Sigmoid colon (tissue), 4 donors: ENCODE data around the gene SRSF6.

Experiments
- CTCF ChIP-seq, 4 experiments: fragments of 450-650 bp in 3 of 4; fragments of 200-600 bp in 1 of 4; IDR thresholded peaks; one replicate each; pipeline ENCODE4 v1.5.1; 2016 to 2019; ENCODE audit warnings: antibody characterized with exemption in 4 of 4, mild to moderate bottlenecking in 3 of 4, moderate library complexity in 2 of 4
- EP300 ChIP-seq, 4 donors: sonication (generic); formaldehyde crosslinking; IDR thresholded peaks; one replicate each; pipeline ENCODE4 v1.6.1; 2017; ENCODE audit warnings: antibody characterized with exemption in 4 of 4
- POLR2A ChIP-seq, 2 donors: fragments of 450-650 bp; IDR thresholded peaks; one replicate each; pipeline ENCODE4 v1.6.1; 2016; ENCODE audit warnings: antibody characterized with exemption in 2 of 2, mild to moderate bottlenecking in 2 of 2, moderate library complexity in 2 of 2

DNA sequence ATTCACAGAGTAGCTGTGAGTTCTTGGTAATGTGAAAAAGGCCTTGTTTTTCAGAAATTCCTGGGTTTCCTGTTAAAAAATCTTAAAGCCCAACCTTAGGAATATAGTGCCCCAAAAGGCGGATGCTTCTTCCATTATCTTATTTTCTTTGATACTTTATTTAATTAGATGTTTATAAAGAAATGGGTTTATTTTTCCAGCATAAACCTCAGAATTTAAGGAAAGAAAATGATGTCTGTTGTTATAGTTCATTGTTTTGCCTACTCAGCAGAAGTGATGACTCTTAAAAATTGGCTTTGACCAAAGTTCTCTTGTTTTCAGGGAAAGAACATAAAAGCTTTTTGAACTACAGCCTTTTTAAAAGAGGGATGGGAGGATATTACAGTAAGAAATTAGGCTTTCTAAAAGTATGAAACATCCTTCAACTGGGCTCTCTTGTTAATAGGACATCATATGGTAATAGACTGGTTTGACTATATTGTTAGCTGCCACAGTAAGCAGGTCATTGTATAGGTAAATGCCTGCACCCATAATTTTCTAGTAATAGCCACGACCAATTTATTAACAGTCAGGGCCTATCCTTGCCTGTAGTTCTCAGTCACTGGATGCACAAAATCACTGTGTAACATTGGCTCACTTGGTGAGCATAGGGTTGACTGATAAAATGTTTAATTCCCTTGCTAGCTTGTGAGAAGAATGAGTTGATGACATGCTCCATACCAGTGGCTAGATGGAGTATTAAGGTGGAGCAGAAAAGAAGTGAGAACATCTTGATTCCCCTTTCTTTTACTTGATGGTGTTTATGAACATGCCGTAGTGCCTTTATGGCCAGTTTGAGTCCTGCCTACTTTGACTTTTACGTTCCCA lies 5.2 kb downstream of the SRSF6 start:
- no peak for TF ChIP-seq CTCF (IDR thresholded peaks at IDR 0.05)
- no peak for TF ChIP-seq POLR2A (IDR thresholded peaks at IDR 0.05)
- TF ChIP-seq EP300 (IDR thresholded peaks at IDR 0.05), result no peak
